H1 (cell line): Measurements from ENCODE around the gene GPX4. TPM values are rescaled to one million over a fixed set of nuclear protein-coding genes. Genes with fewer than 3 reads are reported as not detected.

Experiments
- CTCF ChIA-PET: fragments of 300-600 bp; sonication (Branson Sonifier 250); formaldehyde crosslinking; loops from one replicate; lab custom pipeline; 2021; ENCODE audit not compliant: partially characterized antibody; lab: Charles Lee
- POLR2A ChIA-PET: fragments of 300-600 bp; sonication (Branson Sonifier 250); formaldehyde crosslinking; loops from one replicate; lab custom pipeline; 2021; ENCODE audit warnings: inconsistent platforms; ENCODE audit not compliant: partially characterized antibody; lab: Charles Lee
- DNase-seq, 2 experiments: peaks; one replicate each; pipeline versions ENCODE4 v3.0.0 to v3.0.0-alpha.2; 2010 to 2022; ENCODE audit warnings: low spot score in 2 of 2, low read depth in 1 of 2, mixed read lengths in 1 of 2
- FAIRE-seq: peaks from 2 replicates; lab custom pipeline; 2011; peaks lifted over from hg19 to GRCh38; lab: Jason Lieb, UNC
- H2AFZ ChIP-seq: 2 replicates; pipeline ENCODE4 v1.8.1; 2012; ENCODE audit warnings: low read length, inconsistent platforms
- H2AK5ac ChIP-seq: 2 replicates; pipeline ENCODE4 v1.6.1; 2013; ENCODE audit warnings: low read depth, low read length
- H2BK120ac ChIP-seq: replicated peaks from 2 replicates; pipeline ENCODE3; 2013; ENCODE audit warnings: low read depth, low read length, inconsistent platforms
- H2BK12ac ChIP-seq: 2 replicates; pipeline ENCODE4 v1.6.1; 2013; ENCODE audit warnings: low read depth, low read length
- H2BK15ac ChIP-seq: 2 replicates; pipeline ENCODE4 v1.6.1; 2013; ENCODE audit warnings: low read length
- H2BK20ac ChIP-seq: 2 replicates; pipeline ENCODE4 v1.6.1; 2013; ENCODE audit warnings: low read length
- H2BK5ac ChIP-seq: 2 replicates; pipeline ENCODE4 v1.6.1; 2013; ENCODE audit warnings: low read depth, low read length
- H3K14ac ChIP-seq: 2 replicates; pipeline ENCODE4 v1.6.1; 2013; ENCODE audit warnings: inconsistent platforms; ENCODE audit not compliant: insufficient read length
- H3K18ac ChIP-seq: 2 replicates; pipeline ENCODE4 v1.6.1; 2013; ENCODE audit warnings: low read length; ENCODE audit errors: extremely low read depth
- H3K23ac ChIP-seq: 2 replicates; pipeline ENCODE4 v1.6.1; 2013; ENCODE audit warnings: inconsistent platforms; ENCODE audit not compliant: insufficient read length
- H3K23me2 ChIP-seq: 2 replicates; pipeline ENCODE4 v1.6.1; 2013; ENCODE audit warnings: low read depth, low read length
- H3K27ac ChIP-seq: 2 replicates; pipeline ENCODE4 v1.6.1; 2011; ENCODE audit warnings: low read depth, low read length, inconsistent platforms
- H3K27me3 ChIP-seq, 4 experiments: replicated peaks in 1 of 4; 1 replicate in 1 of 4; 2 replicates in 3 of 4; pipeline versions ENCODE4 v1.6.1 to v1.8.1; 2011 to 2013; ENCODE audit warnings: low read length in 3 of 4, mild to moderate bottlenecking in 3 of 4, inconsistent platforms in 2 of 4, mixed read lengths in 2 of 4, moderate library complexity in 1 of 4; ENCODE audit not compliant: control insufficient read depth in 3 of 4, insufficient read depth in 3 of 4; ENCODE audit errors: extremely low read depth in 1 of 4
- H3K36me3 ChIP-seq, 4 experiments: 2 replicates each; pipeline versions ENCODE4 v1.6.1 to v1.8.1; 2011 to 2013; ENCODE audit warnings: mild to moderate bottlenecking in 4 of 4, low read length in 3 of 4, moderate library complexity in 2 of 4, control low read depth in 1 of 4, inconsistent platforms in 1 of 4; ENCODE audit not compliant: insufficient read depth in 4 of 4, control insufficient read depth in 2 of 4
- H3K4ac ChIP-seq: replicated peaks from 2 replicates; pipeline ENCODE3; 2013; ENCODE audit warnings: low read length, low read depth, mixed read lengths, inconsistent platforms; ENCODE audit not compliant: insufficient read length
- H3K4me1 ChIP-seq, 4 experiments: replicated peaks in 1 of 4; 1 replicate in 1 of 4; 2 replicates in 3 of 4; pipeline versions ENCODE4 v1.6.1 to v1.8.1; 2011 to 2013; ENCODE audit warnings: low read length in 3 of 4, inconsistent platforms in 2 of 4, mixed read lengths in 1 of 4; ENCODE audit not compliant: insufficient read depth in 4 of 4, control insufficient read depth in 3 of 4
- H3K4me2 ChIP-seq, 2 experiments: 2 replicates each; pipeline versions ENCODE4 v1.6.1 to v1.8.1; 2011 to 2013; ENCODE audit warnings: low read depth in 2 of 2, low read length in 2 of 2, control low read depth in 1 of 2, inconsistent platforms in 1 of 2, mild to moderate bottlenecking in 1 of 2; ENCODE audit not compliant: insufficient read depth in 1 of 2
- H3K4me3 ChIP-seq, 4 experiments: fragments of 200-600, 300-600 bp in 1 of 4; sonication (generic), shearing (Covaris generic), sonication (Bioruptor Twin) in 1 of 4; 2 replicates each; pipeline versions ENCODE4 v1.5.1 to v1.8.1; 2011 to 2016; ENCODE audit warnings: low read length in 4 of 4, low read depth in 3 of 4, control low read depth in 2 of 4, inconsistent platforms in 2 of 4, mild to moderate bottlenecking in 2 of 4, mixed read lengths in 1 of 4, moderate library complexity in 1 of 4; ENCODE audit not compliant: insufficient read depth in 2 of 4; ENCODE audit errors: extremely low read depth in 1 of 4
- H3K56ac ChIP-seq: replicated peaks from 2 replicates; pipeline ENCODE3; 2013; ENCODE audit warnings: low read depth, mild to moderate bottlenecking, mixed read lengths, low read length, inconsistent platforms; ENCODE audit not compliant: insufficient read length
- H3K79me1 ChIP-seq: 2 replicates; pipeline ENCODE4 v1.6.1; 2013; ENCODE audit warnings: low read depth, low read length, control low read depth
- H3K79me2 ChIP-seq, 2 experiments: 2 replicates each; pipeline versions ENCODE4 v1.6.1 to v1.8.1; 2012 to 2013; ENCODE audit warnings: low read length in 2 of 2, mild to moderate bottlenecking in 2 of 2, inconsistent platforms in 1 of 2; ENCODE audit not compliant: insufficient read depth in 2 of 2, control insufficient read depth in 1 of 2
- H3K9ac ChIP-seq, 4 experiments: replicated peaks in 1 of 4; 1 replicate in 1 of 4; 2 replicates in 3 of 4; pipeline versions ENCODE4 v1.6.1 to v1.8.1; 2011 to 2013; ENCODE audit warnings: low read depth in 3 of 4, low read length in 3 of 4, control low read depth in 2 of 4, mild to moderate bottlenecking in 2 of 4, moderate library complexity in 2 of 4, inconsistent platforms in 1 of 4; ENCODE audit errors: extremely low read depth in 1 of 4
- H3K9me3 ChIP-seq, 2 experiments: 2 replicates each; pipeline versions ENCODE4 v1.6.1 to v1.8.1; 2012 to 2013; ENCODE audit warnings: mild to moderate bottlenecking in 2 of 2, moderate library complexity in 2 of 2, control low read depth in 1 of 2, inconsistent platforms in 1 of 2, low read depth in 1 of 2, low read length in 1 of 2, mixed read lengths in 1 of 2; ENCODE audit not compliant: insufficient read depth in 2 of 2
- H4K20me1 ChIP-seq, 2 experiments: replicated peaks in 1 of 2; 2 replicates each; pipeline versions ENCODE3 to v1.8.1; 2011 to 2013; ENCODE audit warnings: inconsistent platforms in 2 of 2, low read length in 2 of 2, mild to moderate bottlenecking in 1 of 2; ENCODE audit not compliant: insufficient read depth in 2 of 2, control insufficient read depth in 1 of 2
- H4K5ac ChIP-seq: 2 replicates; pipeline ENCODE4 v1.6.1; 2013; ENCODE audit warnings: low read length, low read depth, mixed read lengths, inconsistent platforms; ENCODE audit not compliant: insufficient read length
- H4K8ac ChIP-seq: 2 replicates; pipeline ENCODE4 v1.8.0; 2013; ENCODE audit warnings: mild to moderate bottlenecking, moderate library complexity, low read length, inconsistent platforms; ENCODE audit not compliant: insufficient read depth; ENCODE audit errors: extremely low read depth
- H4K91ac ChIP-seq: replicated peaks from 2 replicates; pipeline ENCODE3; 2013; ENCODE audit warnings: low read length, mixed read lengths, inconsistent platforms; ENCODE audit not compliant: insufficient read length
- POLR2A ChIP-seq, 2 experiments: IDR thresholded peaks; 1 replicate in 1 of 2; 2 replicates in 1 of 2; pipeline ENCODE4 v1.6.1; 2011; ENCODE audit warnings: low read depth in 2 of 2, low read length in 2 of 2, mild to moderate bottlenecking in 2 of 2; ENCODE audit errors: control extremely low read depth in 1 of 2
- POLR2AphosphoS5 ChIP-seq: IDR thresholded peaks from 2 replicates; pipeline ENCODE4 v1.6.1; 2011; ENCODE audit warnings: low read depth, low read length
- RAD21 ChIP-seq, 2 experiments: IDR thresholded peaks in 1 of 2; conservative IDR thresholded peaks in 1 of 2; 2 replicates each; pipeline ENCODE4 v1.6.1; 2011; ENCODE audit warnings: low read depth in 2 of 2, low read length in 2 of 2, improper control_type of control experiment in 1 of 2, inconsistent platforms in 1 of 2, mild to moderate bottlenecking in 1 of 2, moderate library complexity in 1 of 2
- TAF7 ChIP-seq: optimal IDR thresholded peaks from 2 replicates; pipeline ENCODE3; 2011; ENCODE audit warnings: low read depth, mild to moderate bottlenecking, inconsistent platforms, low read length, moderate library complexity, borderline replicate concordance
- WGBS, 2 experiments: shearing (Covaris generic) in 1 of 2; methylation state at CpG; one replicate each; pipeline versions ENCODE4 v1.1.6 to v1.1.7; 2013 to 2015; ENCODE audit warnings: low lambda C conversion rate in 2 of 2, mixed read lengths in 2 of 2, inconsistent platforms in 1 of 2, low coverage in 1 of 2, missing lambda C conversion rate in 1 of 2; ENCODE audit not compliant: insufficient replicate concordance in 2 of 2, insufficient coverage in 1 of 2, insufficient read length in 1 of 2; ENCODE audit errors: extremely low coverage in 1 of 2, missing lambda C conversion rate in 1 of 2; 5-methylcytosine and 5-hydroxymethylcytosine counted together
- polyA plus RNA-seq, 7 experiments: library from polyadenylated mRNA; depleted of rRNA in 3 of 7; stranded (reverse) in 5 of 7; unstranded in 2 of 7; fragments of >200 nt in 5 of 7; fragments of 200-250 nt in 2 of 7; gene quantifications; 1 replicate in 5 of 7; 2 replicates in 1 of 7; 4 replicates in 1 of 7; pipeline versions ENCODE4 v1.2.1 to v1.2.3, GENCODE V29; 2011 to 2013; ENCODE audit warnings: missing spikeins in 2 of 7, mixed read lengths in 2 of 7
- total RNA-seq: library from RNA; stranded (reverse); fragmentation: NEBNext Ultra II Directional; extraction: Animal tissue kit (Norgen Biotek cat#: 25700); gene quantifications from 2 replicates; pipeline ENCODE4 v1.2.1, GENCODE V29; 2021
- TF ChIP-seq, protein P1 (sequence below): IDR thresholded peaks from 2 replicates; pipeline ENCODE4 v1.6.1; 2012; ENCODE audit warnings: inconsistent platforms

Gene GPX4
- total and polyA plus RNA-seq, 2 of the 8 experiments (the other 6 are each of a cell fraction or from before 2014, with no cell fraction given) = 342 to 693 TPM

DNA sequence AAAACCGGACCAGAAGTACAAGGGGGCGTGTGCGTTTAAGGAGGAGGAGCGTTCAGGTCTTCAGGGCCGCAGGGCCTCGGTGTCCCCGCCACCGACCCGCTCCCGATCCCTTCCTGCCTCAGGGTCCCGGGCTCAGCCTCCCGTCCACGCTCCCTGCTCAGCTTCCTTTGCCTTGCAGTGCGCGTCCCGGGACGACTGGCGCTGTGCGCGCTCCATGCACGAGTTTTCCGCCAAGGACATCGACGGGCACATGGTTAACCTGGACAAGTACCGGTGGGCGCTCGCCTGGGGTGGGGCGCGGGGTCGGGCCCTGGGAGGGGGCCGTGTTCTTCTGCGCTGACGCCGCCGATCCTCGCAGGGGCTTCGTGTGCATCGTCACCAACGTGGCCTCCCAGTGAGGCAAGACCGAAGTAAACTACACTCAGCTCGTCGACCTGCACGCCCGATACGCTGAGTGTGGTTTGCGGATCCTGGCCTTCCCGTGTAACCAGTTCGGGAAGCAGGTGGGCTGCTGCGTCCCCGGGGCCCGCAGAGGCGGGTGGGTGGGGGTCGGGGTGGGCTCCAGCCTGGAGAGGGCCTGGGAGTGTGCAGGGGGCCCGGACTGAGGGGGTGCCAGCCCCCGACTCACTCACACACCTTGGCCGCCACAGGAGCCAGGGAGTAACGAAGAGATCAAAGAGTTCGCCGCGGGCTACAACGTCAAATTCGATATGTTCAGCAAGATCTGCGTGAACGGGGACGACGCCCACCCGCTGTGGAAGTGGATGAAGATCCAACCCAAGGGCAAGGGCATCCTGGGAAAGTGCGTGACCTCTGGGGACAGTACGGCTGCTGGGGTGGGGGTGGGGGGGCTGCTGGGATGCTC is 1.4 kb downstream of the GPX4 start:
- Histone ChIP-seq H4K20me1 (peaks cover 5 to 10% of the 10 kb centered on the region in 2 experiments), H3K27ac (peak overlapping the region; percentile 66; the same call in 1 of the 2 replicates), H4K8ac (peak overlapping the region; percentile 73; the same call in 1 of the 2 replicates), H3K9me3 (no peaks in the 10 kb centered on the region), H3K36me3 (peaks cover 8 to 32% (median 16%) of the 10 kb centered on the region in 4 experiments; a peak in 6 of 8 replicates), H4K5ac (no peak overlapping the region), H2BK120ac (no peak overlapping the region), H2BK20ac (no peak overlapping the region), H2BK15ac (peak overlapping the region; percentile 88; the same call in 1 of the 2 replicates), H3K27me3 (no peaks in the 10 kb centered on the region), H3K18ac (no peak overlapping the region; the same call in none of the 2 replicates), H2AFZ (no peak overlapping the region), H3K79me2 (no peaks in the 10 kb centered on the region; a peak in 1 of 4 replicates), H3K14ac (no peak overlapping the region), H3K9ac (peak overlapping the region; percentile 35 to 80 (median 73)), H3K23ac (no peak overlapping the region), H2AK5ac (no peak overlapping the region), H3K23me2 (peaks cover 7% of the 10 kb centered on the region; the same call in 1 of the 2 replicates), H3K4ac (no peak overlapping the region), H3K4me1 (peaks cover 4 to 21% (median 8%) of the 10 kb centered on the region in 4 experiments), H3K79me1 (peaks cover 4% of the 10 kb centered on the region), H2BK12ac (peak overlapping the region; percentile 80; the same call in 1 of the 2 replicates), H2BK5ac (peak overlapping the region; percentile 73; the same call in 1 of the 2 replicates), H3K4me2 (peak overlapping the region; percentile 71 to 97), H3K4me3 (peak overlapping the region; percentile 57 to 93 (median 64)), H3K56ac (peak overlapping the region; percentile 50), H4K91ac (peak overlapping the region; percentile 95)
- WGBS, 2 experiments = 68% methylated on average over 33 of the region's 69 CpGs; no CpG with 5 or more reads in 1 of the 2 experiments
- FAIRE-seq (no peak), DNase-seq (no peak)
- ChIA-PET CTCF (interaction anchor here (0.6 to 2.1 kb wide), 7 partner anchors 8 to 117 kb away, joined by 3 to 6 read pairs (median 5); no protein-coding TSS in a partner anchor), POLR2A (interaction anchor here (0.7 to 9.8 kb wide), 19 partner anchors 7 to 170 kb away, joined by 3 to 116 read pairs (median 6); partner anchors contain the start of genes ABCA7, CIRBP, CNN2 and FAM174C)
- TF ChIP-seq, protein P1, sequence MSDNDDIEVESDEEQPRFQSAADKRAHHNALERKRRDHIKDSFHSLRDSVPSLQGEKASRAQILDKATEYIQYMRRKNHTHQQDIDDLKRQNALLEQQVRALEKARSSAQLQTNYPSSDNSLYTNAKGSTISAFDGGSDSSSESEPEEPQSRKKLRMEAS = peak; percentile 74
- TF ChIP-seq TAF7 = no peak
- peak in 1 of 2 experiments; percentile 55; a peak in 2 of 3 replicates for TF ChIP-seq POLR2A (IDR thresholded peaks at IDR 0.05; ENCODE audit: control extremely low read depth in 1 of 2, low read depth in 2 of 2, low read length in 2 of 2)
- peak; percentile 56 for TF ChIP-seq POLR2AphosphoS5
- no peak for TF ChIP-seq RAD21 (IDR thresholded peaks at IDR 0.05 in 1 of 2, conservative IDR thresholded peaks at IDR 0.05 in 1 of 2; ENCODE audit: low read depth in 2 of 2, low read length in 2 of 2)
